Measurements from ENCODE around the gene TCF7L2.

TCF7L2 gene

DNA sequence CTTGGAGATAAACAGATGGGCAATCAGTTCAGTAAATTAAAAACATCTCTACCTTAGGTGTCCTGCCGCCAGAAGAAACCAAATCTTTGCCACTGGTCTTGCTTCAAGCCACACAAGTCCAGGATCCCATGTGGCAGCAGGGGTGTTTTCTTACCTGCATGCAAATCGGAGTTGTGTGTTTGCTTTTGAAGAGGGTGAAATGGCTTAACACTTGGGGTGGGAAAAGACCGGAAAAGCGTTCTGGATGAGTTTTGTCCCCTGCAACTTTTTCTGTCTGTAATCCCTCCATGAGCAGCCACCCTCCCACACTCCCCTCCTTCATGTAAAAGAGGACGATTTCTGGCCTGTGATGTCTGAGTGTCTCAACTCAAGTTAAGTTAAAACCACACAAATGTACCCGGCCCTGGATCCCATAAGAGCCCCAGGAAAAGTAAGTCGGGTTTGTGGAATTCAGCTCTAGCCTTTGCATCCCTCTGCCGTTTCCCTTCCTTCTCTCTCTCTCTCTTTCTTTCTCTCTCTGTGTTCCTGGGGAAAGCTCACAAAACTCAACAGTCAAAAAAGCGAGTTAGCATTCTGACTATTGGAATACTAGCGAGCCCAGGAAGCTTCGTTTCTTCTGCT, 178.5 kb downstream of the TCF7L2 start:
- no peak for TF ChIP-seq SIN3A (IDR thresholded peaks at IDR 0.05; ENCODE audit: borderline replicate concordance, insufficient read depth, low read length)
- TF ChIP-seq FOXP2 (optimal IDR thresholded peaks at IDR 0.05; ENCODE audit: borderline replicate concordance, extremely low read depth, extremely low read length, insufficient read depth): no peak
- TF ChIP-seq POLR2AphosphoS5 (IDR thresholded peaks at IDR 0.05; ENCODE audit: low read depth, low read length): no peak
- no peak for TF ChIP-seq TAF1 (IDR thresholded peaks at IDR 0.05; ENCODE audit: borderline replicate concordance, insufficient read depth, low read length)
- TF ChIP-seq, protein P1, sequence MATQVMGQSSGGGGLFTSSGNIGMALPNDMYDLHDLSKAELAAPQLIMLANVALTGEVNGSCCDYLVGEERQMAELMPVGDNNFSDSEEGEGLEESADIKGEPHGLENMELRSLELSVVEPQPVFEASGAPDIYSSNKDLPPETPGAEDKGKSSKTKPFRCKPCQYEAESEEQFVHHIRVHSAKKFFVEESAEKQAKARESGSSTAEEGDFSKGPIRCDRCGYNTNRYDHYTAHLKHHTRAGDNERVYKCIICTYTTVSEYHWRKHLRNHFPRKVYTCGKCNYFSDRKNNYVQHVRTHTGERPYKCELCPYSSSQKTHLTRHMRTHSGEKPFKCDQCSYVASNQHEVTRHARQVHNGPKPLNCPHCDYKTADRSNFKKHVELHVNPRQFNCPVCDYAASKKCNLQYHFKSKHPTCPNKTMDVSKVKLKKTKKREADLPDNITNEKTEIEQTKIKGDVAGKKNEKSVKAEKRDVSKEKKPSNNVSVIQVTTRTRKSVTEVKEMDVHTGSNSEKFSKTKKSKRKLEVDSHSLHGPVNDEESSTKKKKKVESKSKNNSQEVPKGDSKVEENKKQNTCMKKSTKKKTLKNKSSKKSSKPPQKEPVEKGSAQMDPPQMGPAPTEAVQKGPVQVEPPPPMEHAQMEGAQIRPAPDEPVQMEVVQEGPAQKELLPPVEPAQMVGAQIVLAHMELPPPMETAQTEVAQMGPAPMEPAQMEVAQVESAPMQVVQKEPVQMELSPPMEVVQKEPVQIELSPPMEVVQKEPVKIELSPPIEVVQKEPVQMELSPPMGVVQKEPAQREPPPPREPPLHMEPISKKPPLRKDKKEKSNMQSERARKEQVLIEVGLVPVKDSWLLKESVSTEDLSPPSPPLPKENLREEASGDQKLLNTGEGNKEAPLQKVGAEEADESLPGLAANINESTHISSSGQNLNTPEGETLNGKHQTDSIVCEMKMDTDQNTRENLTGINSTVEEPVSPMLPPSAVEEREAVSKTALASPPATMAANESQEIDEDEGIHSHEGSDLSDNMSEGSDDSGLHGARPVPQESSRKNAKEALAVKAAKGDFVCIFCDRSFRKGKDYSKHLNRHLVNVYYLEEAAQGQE (IDR thresholded peaks at IDR 0.05; ENCODE audit: insufficient read depth in 1 of 2, low read depth in 2 of 2, low read length in 2 of 2): no peak

DNA sequence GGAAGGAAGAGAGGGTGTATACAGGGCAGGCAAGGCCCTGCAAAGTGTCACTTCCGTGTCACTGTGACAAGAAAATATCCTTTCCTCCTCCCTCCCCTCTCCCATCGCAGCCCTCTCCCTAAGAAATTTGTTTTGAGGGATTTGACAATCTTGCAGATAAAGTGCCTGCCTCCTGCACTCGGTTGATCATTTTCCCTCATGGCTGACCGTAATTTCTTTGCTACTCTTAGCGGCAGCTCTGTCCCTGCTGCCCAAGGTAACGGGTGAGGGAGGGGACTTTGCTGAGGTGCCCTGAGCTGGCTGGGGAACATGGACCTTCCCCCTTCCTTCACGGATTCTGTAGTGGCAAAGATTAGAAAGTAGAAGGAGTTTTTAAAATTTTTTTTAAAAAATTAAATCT, 179.1 kb downstream of the TCF7L2 start:
- TF ChIP-seq, protein P1 (IDR thresholded peaks at IDR 0.05; ENCODE audit: insufficient read depth in 1 of 2, low read depth in 2 of 2, low read length in 2 of 2): no peak
- no peak for TF ChIP-seq FOXP2 (optimal IDR thresholded peaks at IDR 0.05; ENCODE audit: borderline replicate concordance, extremely low read depth, extremely low read length, insufficient read depth)
- TF ChIP-seq SIN3A (IDR thresholded peaks at IDR 0.05; ENCODE audit: borderline replicate concordance, insufficient read depth, low read length): no peak
- TF ChIP-seq TAF1 (IDR thresholded peaks at IDR 0.05; ENCODE audit: borderline replicate concordance, insufficient read depth, low read length): no peak
- TF ChIP-seq POLR2AphosphoS5 (IDR thresholded peaks at IDR 0.05; ENCODE audit: low read depth, low read length): no peak

DNA sequence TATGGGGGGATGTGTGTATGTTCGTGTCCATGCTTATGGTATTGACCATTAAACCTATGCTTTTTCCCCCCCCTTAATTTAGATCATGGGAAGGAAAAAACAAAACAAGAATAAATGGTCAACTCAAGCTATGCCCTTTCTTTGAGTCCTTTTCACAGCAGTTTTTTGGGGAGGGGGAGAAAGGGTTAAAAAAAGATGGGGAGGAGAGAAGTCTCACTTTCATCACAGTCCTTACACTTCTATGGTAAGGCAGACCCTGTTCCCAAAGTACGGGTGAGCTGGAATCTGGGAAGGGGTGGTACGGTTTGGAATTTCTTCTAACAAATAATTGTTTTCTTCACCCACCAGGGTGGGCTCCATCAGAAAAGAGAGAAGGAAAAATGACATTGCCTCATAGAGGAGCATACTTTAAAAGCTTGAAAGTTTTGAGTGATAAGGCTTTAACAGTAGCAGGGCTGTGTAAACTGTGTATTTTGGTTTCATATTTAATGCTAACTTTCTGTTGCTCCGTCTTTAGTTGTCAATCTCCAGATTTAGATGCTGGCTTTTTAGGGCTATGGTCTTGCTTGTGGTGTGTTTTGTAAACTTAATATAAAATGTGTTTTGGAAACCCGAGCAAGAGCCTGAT, 180.1 kb downstream of the TCF7L2 start:
- TF ChIP-seq POLR2AphosphoS5 (IDR thresholded peaks at IDR 0.05; ENCODE audit: low read depth, low read length) (no peak), FOXP2 (optimal IDR thresholded peaks at IDR 0.05; ENCODE audit: borderline replicate concordance, extremely low read depth, extremely low read length, insufficient read depth) (no peak), SIN3A (IDR thresholded peaks at IDR 0.05; ENCODE audit: borderline replicate concordance, insufficient read depth, low read length) (no peak), TAF1 (IDR thresholded peaks at IDR 0.05; ENCODE audit: borderline replicate concordance, insufficient read depth, low read length) (no peak)
- TF ChIP-seq, protein P1 (IDR thresholded peaks at IDR 0.05; ENCODE audit: insufficient read depth in 1 of 2, low read depth in 2 of 2, low read length in 2 of 2): no peak

DNA sequence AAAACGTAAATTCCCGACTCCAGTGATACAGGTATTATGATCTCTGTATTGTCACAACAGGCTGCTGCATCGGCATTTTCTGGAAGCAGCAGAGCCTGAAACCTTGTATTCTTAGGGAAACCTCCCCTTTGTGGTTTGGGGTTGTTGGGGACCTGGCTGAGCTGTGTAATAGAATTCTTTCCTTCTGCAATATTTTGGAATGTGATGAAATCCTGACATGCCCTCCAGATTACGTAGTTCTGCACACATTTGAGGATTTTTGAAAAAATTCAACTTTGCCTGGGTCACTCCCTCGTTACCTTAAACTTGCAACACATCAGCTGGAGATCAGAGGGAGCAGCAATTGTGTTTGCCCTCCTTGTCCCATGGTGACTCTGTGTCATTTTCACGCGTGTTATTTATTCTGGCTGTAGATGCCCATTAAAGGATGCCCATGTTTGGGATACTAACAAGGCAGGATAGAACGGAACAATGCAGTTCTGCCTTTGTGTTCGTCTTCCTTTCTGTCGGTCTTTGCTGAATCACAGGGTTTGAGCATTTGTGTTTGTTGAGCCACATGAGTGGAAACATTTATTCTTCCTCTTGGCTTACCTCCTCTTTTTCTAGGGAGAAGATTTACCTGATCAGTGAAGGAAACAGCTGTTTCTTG, 181.7 kb downstream of the TCF7L2 start:
- TF ChIP-seq, protein P1 (IDR thresholded peaks at IDR 0.05; ENCODE audit: insufficient read depth in 1 of 2, low read depth in 2 of 2, low read length in 2 of 2): no peak
- TF ChIP-seq TAF1 (IDR thresholded peaks at IDR 0.05; ENCODE audit: borderline replicate concordance, insufficient read depth, low read length) (no peak), SIN3A (IDR thresholded peaks at IDR 0.05; ENCODE audit: borderline replicate concordance, insufficient read depth, low read length) (no peak), FOXP2 (optimal IDR thresholded peaks at IDR 0.05; ENCODE audit: borderline replicate concordance, extremely low read depth, extremely low read length, insufficient read depth) (no peak), POLR2AphosphoS5 (IDR thresholded peaks at IDR 0.05; ENCODE audit: low read depth, low read length) (no peak)

Measured in PFSK-1 (cell line).